ENCODE results near the gene RASAL2.
A peak's percentile ranks its signal among the peaks of the same experiment; 100 is the strongest.

Gene RASAL2

DNA sequence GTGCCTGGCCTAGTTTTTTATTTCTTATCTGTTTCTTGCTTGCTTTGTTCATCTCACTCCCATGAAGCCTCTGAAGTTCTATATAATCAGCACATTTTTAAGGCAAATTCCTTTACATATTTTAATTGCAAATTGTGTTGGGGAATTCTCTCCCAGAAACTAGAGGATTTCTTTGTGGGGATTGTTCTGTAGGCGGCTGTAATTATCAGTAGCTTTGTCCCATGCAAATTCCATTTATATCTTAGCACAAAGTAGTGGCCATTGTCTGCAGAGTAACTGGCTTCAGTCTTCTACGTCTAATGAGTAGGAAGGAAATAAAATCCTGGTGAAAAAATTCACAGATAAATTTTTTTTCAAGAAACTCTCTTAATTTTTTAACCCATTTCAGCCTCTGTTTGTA is 367.2 kb downstream of the RASAL2 start:
- no peak for DNase-seq (ENCODE audit: low read depth)

DNA sequence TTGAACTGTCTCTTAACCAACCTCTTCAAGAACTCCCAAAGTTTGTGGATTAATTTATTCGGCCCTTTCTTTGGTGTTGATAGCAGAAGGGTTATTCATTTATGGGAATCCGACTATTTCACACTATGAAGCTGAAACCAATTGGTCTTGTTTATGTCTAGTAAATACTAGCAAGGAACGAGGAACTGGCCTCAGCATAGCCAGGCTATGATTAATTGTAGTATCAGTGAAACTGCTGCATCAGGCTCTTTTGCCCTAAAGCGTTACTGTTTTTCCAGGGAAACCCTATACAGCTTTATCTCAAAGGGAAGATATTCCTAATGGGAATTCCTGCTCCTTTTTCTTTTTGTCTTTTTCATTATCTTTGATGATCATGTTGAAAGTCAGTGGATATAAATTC is 367.8 kb downstream of the RASAL2 start:
- no peak for DNase-seq (ENCODE audit: low read depth)

DNA sequence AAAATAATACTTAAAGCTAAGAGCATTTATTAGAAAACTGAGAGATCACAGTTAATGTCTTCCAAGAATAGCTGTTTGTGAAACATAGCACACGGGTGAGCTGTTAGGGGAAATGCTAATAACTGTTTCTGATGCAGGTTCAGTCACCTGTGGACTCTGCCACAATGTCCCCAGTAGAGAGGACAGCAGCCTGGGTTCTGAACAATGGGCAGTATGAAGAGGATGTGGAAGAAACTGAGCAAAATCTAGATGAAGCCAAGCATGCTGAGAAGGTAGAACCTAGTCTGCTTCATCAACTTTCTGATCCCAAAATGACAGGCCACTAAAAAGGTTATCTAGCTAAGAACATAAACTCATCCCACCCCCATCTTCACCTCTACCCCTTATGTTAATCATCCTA is 370.2 kb downstream of the RASAL2 start:
- DNase-seq (ENCODE audit: low read depth), result no peak

DNA sequence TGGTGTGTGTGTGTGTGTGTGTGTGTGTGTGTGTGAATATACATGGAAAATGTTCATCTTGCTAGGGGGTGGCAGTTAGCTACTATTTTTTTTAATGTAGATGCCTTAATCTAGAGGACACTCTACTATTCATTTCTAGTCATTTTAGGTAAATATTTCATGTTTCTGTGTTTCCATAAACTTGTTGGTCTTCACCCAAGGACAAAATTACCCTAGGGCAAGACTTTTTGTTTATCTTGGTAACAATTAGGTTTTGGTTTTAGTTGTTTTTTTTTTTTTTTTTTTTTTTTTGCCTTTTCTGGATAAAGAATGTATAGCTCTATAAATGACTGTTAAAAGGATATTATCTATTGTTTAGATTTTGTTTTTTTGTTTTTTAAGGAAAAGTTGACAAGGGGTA is 370.7 kb downstream of the RASAL2 start:
- DNase-seq (ENCODE audit: low read depth), result no peak

DNA sequence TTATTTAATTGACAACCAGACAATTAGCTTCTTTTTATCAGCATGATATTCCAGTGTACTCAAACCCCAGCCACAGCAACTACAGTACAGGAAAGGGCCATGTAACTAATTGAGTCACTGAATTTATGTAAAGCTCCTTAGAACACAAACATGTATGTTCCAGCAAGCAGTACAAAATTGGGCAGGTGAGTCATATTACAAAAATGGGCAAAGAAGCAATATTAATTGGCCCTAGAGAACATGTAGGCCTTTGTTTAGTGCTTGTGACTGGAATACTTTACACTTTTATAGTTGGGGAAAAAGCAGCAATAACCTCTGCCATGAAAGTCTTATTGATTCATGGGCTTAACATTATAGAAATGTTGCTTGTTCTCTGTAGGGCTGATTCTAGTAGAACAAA is 371.1 kb downstream of the RASAL2 start:
- peak; percentile 21 for DNase-seq (ENCODE audit: low read depth)

DNA sequence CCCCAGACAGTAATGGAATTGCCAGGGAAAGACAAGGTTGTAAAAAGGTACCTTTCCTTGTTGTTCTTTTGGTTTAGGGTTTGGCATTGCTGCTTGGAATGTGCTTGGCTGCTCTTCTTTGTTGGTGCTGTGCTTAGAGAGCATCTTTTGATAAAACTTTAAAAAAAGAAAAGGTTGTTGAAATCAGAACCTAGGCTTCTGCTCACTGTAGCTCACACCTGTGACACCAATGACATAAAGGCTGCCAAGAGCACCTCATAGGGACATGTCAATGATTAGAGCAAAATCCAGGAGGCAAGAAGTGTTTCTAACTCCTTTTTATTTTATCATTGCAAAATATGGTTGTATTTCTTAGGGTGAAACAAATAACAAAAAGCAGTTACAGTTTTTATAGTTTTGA is 373.9 kb downstream of the RASAL2 start:
- DNase-seq (ENCODE audit: low read depth), result no peak

DNA sequence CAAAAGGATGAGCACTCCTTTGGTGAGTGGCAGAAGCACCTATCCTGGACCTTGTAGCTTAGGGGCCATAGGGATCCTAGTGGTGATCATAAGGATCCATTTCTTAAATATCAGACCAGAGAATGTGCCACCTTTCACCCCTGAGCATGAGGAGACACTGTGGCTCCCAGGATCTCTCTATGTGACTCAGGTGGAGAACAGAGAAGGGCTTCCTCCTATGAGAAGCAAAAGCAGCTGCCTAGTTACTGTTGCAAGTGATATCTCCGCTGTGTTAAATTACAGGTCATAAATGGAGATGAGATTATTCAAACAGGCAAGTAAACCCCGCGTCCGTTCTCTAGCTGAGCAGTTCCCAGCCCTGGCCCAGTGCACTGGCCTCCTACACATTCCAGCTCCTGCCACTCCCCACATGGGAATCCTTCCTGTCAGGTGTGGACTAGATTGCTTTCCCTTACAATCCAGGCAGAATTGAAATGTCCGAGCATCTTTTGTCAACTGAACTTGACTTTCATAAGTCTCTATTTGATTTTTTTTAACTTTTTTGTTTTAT is 376.6 kb downstream of the RASAL2 start:
- DNase-seq (ENCODE audit: low read depth), result no peak

DNA sequence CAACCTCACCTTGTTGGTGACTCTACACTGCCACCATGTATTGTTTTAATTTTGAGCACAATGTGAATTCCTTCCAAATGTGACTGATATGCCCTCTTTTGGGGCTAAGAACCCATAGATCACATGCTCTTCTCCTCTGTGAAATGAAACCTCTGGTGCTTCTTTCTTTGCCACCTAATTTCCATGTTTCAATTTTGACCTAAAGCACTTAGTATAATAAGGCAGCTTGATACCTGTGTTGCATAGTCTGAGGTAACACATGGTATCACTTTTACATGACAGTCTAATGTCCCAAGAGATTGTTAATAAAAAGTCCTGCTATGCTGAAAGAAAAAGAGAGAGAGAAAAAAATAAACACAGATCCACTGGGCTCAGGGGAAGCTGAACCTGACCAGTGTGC is 378.6 kb downstream of the RASAL2 start:
- no peak for DNase-seq (ENCODE audit: low read depth)

DNA sequence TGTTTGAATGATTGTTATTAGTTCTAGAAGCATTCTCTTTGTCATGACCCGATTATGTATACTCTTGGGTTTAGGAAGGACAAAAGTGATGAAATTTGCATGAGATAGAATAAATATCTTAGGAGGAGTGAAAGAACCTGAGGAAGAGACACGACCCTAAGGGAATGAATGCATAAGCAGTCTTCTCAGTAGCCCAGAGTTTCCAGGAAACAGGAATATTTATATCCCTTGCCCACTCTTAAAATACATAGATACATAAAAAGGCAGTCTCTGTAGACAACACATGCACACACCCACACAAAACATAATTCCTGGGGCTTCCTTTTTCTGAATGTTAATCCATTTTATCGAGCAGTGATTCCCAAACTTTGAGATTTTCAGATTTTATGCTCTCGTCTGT is 383.5 kb downstream of the RASAL2 start:
- DNase-seq (ENCODE audit: low read depth), result no peak

DNA sequence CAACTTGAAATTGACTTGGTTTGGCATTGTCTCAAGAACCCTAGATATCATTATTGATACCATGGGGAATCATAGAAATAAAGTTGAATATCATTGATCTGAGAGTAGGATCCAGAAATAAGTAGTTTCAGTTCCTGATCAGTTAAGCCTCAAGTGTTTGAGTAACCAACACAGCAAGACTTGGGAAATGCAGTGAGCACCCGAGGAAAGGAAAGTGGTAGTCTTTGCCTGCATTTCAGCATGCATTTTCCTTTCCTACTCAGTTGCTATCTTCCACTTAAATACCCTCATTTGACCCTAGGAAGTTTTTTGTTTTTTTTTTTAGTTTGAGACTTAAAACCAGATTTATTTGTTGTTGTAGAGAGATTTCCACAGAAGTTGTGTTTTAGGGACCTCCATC is 383.9 kb downstream of the RASAL2 start:
- no peak for DNase-seq (ENCODE audit: low read depth)

DNA sequence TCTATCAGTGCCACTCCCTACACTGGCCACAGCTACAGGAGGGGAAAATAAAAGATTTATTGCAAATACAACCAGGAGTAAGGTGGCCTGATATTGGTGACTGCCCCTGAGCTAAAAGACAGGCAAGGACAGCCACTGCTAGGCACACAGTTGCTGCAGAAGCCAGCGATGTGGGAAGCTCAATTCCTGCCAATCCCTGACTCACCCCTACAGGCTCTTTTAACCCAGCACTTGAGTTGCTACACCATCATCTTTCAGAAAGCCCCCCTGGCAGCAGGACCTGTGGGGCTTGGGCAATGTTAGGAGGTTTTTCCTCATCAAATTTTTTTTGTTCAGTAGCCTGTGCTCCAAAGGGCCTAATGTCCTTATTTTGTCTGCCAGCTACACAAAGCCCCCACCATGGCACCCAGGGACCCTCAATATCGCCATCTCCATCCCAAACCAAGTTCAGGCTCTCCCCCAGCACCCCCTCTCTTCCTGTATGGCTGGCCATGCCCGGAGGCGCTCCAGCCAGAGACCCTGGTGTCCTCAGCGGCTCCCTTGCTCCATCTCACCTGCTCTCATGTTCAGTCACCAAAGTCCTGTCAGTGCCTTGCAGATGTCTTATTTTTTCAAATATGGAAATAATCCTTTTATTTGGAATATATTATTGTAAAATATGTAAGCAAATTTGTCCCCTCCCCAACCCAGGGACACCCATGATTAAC is 389.5 kb downstream of the RASAL2 start:
- no peak for DNase-seq (ENCODE audit: low read depth)

DNA sequence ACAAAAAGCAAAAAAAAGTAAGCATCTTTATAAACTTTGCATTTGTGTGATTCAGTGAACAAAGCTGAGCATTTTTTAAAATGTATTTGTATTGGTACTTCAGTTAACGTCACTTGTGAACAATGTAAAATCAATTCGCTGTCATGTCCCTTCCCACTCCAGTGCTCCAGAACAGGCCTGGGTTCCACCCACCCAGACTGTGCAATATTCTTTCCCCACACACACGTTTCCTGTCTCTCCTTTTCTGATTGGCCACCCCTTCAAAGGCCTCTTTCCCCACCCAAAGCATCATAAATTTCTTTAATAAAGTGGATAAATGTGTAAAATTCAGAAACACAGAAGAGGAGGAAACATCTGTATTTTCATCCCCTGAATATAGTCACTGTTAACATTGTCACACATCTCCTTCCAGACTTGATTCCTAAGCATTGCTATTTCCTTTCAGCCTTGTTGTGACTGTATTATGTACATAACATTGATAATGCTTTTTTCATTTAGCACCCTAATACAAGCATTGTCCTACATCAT is 390.9 kb downstream of the RASAL2 start:
- DNase-seq (ENCODE audit: low read depth), result no peak

DNA sequence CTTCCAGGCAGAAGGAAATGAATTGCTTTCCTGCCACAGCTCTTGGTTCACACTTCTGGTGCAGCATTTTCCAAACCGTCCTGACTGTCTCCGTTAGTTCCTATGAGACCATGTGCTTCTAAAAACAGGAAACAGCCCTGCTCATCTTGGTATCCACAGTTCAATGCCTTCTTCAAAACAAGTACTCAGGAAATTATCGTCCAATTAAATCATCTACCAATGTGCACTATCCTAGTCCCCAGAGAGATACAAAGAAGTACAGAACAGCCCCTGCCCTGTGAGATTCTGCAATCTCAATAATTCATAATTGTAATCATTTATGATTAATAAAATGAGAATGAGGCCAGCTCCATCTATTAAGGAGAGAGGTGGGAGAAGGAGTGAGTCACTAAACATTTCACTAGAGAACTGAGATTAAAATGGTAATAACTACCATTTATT is 391.7 kb downstream of the RASAL2 start:
- no peak for DNase-seq (ENCODE audit: low read depth)

DNA sequence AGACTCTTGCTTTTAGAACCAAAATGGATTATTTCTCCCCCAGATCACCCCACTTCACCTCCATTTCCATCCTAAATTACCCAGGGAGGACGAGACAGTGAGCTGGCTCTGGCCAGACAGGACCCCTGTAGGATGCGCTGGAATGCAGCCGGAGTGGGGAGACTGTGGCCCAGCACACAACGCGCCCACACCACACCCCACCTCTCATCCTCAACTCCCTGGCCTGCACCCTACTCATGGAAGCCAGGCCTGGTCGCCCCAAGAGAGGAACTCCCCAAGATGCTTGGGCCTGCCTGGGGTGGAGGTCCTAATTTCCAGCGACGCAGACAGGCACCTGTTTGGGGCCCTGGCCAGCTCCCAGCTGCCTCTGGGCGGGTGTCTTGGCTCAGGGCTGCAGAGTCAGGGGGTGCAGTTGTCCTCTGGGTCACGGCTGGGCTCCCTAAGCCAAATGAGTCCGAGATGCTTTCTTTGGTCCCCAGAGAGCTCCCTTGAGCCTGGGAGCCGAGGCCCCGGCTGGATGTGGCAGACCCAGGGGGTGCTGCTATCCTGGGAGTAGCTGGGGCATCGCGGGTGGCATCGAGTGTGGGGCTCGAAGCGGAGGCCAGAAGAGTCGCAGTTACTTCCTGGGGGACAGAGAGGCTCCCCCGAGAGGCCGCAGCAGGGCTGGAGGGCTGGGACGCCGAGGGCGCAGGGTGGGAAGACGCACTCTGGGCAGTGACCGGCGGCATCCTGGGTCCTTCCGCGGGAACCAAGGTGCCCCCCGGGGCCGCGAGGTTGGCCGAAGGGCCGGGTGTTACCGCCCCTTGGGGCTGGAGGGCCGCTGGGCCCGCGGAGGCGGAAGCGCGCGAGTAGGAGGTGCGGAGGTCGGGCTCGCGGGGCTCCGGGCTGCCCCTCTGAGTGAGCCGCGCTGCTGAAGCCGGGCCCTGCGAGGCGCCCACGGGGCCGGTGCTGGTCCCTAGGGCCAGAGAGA is 392.5 kb downstream of the RASAL2 start:
- DNase-seq (ENCODE audit: low read depth), result no peak

DNA sequence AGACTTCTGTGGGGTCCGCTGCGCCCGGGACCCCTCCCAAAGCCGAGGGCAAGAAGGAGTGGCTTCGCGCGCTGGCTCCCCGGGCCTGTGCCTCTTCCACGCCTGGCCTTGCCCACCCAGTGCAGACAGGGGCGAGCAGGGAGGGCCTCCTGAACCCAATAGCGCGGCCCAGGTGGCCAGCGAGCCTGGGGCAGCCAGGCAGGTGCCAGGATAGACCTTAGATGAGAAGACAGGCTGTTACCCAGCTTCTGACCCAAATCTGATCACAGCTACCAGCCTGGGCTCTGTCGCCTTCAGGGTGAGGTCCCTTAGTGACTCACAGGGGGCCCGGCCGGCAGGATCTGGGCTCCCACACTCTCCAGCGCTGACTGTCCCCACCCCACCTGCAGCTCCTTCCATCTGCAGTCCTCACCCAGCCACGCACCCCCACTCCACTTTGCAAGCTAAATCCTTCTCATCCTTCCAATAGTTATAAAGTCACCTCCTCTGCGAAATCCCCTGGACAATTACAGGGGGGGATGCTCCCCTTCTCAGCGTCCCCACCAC is 393.2 kb downstream of the RASAL2 start:
- no peak for DNase-seq (ENCODE audit: low read depth)

DNA sequence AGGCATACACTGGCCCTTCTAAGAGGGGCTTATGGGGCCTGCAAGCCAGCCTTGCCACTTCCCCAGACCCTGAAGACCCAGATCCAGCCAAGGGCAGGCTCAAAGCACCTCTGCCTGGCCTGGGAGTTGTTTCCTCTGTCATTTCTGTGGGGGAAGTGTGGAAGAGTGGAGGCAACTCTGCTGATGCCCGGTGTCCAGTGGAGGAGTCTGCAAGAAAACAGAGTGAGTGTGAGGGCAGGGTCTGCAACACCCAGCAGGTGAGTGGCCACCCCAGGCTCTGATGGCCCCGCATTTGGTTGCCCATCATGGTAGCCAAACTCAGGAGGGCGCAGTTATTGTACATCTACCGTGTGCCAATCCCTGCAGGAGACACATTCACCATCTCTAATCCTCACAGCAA is 394.5 kb downstream of the RASAL2 start:
- no peak for DNase-seq (ENCODE audit: low read depth)

DNA sequence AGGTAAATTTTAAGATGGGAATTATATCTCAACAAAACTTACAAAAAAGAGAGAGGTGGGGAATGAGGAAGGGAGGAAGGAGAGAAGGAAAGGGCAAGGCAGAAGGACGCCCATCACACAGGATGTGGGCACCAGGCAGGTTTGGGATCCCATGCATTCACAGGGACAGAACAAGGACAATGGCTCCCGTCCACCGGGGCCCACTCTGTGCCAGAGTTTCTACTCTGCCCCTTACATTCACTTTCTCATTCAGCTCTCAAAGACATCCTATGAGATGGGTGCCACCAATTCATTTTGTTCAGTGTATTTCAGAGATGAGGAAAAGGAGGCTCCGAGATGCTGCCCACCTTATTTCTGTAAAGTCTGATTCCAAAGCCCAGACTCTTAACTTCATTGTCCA is 395.5 kb downstream of the RASAL2 start:
- no peak for DNase-seq (ENCODE audit: low read depth)

DNA sequence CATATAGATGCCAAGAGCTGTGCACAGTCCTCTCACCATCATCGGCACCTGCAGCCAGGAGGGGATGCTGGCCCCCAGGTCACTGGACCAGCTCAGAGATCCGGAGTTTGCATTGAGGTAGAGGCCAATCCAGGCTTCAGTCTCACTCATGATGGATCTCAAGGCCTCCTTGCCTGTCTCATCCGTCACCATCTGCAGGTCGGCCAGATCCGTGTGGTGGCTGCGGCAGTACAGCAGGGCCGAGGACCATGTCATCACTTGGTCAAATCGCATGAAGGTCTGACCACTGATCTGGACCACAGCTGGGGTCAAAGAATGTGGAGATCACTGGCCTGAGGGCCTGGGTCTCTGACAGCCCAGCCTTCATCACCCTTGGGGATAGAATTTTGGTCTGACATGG is 396.2 kb downstream of the RASAL2 start:
- DNase-seq (ENCODE audit: low read depth), result no peak

DNA sequence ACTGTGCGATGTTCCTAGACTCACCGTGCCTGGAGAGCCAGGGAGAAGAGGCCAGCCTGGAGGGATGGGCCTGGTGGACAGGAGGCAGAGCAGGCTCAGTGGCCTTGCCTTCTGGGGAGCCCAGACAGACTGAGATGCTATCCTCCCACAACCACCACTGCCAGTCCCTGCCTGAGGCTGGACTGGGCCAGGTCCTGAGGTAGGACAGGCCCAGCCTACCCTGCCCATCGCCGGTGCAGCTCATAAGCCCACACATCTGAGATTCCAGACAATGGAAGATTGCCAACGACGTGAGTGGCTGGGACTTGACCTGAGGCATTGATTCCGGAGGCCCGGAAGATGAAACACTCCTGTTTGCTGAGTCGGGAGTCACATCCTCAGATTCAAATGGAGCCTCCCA is 397.1 kb downstream of the RASAL2 start:
- DNase-seq (ENCODE audit: low read depth), result no peak

DNA sequence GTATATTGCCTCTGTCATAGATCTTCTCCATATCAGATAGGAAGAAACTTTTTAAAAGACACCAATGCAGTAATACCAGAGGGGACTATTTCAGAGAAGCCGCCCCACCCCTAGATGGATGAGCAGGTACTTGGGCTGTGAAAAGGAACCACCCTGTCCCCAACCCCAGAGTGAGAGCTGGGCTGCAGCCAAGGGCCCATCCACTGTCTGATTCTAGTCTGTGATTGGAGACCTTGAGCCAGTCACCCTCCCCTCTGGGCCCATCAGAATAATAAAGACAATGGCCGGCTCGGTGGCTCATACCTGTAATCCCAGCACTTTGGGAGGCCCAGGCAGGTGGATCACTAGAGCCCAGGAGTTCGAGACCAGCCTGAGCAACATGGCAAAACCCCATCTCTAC is 397.8 kb downstream of the RASAL2 start:
- DNase-seq (ENCODE audit: low read depth), result no peak

DNA sequence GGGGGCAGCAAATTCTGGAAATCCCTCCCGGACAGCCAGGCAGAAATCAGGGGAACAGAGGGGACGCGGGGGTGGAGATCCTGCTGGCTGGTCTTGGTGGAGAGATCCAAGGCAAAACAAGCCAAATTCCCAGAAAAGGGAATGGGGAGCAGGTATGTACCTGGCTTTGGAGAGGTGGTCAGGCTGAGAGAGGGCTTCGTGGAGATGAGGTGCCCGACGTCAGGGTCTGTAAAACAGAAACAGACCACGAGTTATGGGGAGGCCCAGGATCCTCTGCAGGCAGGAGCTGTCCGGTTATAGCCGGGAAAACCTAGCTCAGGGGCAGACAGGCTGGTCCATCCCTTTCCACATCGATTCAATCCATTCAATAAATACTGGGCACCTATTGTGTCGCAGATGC is 398.4 kb downstream of the RASAL2 start:
- DNase-seq (ENCODE audit: low read depth), result no peak

DNA sequence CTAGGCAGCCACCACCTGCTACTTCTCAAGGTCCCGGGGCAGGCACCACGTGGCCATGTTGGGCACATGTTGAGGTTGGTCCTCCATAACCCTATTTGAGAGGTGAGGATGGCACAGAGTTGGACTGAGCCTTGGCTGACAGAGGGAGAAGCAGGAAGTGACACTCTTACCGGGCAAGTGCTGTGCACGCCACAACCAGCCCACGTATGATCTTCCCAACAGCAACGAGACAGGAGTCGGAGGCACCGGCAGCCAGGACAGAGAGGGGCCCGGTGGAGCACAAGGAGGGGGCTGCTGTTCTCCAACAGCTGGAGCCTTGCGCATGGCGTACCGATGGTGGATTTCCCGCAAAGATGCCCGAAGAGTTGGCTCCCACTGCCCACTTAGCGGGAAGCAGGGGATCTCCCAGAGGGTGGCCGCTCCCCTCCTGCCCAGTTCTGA is 399.4 kb downstream of the RASAL2 start:
- DNase-seq (ENCODE audit: low read depth), result no peak

DNA sequence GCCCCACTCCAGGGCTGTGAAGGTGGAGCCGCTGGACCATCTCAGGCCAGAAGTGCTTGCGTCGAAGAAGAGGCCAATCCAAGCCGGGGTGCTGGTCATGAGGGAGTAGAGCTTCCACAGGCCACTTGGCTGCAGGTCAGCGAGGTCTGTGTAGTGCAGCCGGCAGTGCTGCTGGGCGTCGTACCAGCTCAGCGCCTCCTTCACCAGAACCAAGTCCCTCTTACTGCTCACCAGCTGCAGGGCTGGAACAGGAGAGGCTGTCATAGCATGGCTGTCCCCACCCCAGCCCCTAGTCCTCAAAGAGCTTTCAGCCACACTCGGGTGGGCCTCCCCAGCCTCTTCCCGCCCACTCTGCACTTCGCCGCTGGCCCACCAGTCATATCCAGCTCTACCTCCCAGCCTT is 400.7 kb downstream of the RASAL2 start:
- no peak for DNase-seq (ENCODE audit: low read depth)
